Raji (cell line): Measurements from ENCODE around the gene SLC16A7.

ENCODE experiments used
- POLR2A ChIP-seq: IDR thresholded peaks from 2 replicates; pipeline ENCODE4 v1.6.1; 2011; ENCODE audit warnings: low read depth, low read length, control low read depth; ENCODE audit not compliant: insufficient read depth

Gene SLC16A7

DNA sequence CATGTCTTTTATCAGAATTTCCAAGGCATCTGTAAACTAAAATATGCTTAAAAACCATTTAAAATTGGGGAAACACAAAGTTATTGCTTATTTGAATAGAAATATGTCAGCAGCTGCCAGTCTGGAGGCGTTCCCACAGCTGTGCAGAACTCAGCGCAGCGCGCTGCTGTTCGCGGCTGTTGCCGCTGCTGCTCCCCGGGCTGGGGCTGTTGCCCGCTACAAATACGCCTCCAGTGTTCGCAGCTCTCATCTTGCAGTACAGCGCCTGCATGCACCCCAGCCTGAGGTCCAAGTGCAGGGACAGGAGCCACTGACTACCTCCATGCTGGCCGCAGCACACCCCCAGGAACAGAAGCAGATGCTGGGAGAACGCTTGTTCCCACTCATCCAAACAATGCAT is 216.2 kb downstream of the SLC16A7 start:
- no peak for TF ChIP-seq POLR2A

DNA sequence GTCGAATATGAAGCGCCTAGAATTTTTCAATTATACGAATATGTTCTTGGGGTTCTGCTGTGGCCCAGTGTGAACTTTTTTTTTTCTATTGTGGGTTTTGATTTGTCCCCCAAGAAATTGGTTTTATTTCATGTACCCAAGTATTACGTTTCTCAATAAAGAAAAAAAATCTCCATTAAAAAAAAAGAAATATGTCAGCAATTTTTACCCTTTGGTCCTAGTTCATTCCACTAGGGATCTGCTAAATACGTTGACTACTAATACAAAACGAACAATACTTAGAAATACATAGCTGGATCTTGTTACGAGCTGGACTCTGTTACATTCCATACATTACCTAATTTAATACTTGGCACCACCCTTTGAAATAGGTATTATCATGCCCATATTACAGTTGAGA is 216.9 kb downstream of the SLC16A7 start:
- TF ChIP-seq POLR2A, result no peak

DNA sequence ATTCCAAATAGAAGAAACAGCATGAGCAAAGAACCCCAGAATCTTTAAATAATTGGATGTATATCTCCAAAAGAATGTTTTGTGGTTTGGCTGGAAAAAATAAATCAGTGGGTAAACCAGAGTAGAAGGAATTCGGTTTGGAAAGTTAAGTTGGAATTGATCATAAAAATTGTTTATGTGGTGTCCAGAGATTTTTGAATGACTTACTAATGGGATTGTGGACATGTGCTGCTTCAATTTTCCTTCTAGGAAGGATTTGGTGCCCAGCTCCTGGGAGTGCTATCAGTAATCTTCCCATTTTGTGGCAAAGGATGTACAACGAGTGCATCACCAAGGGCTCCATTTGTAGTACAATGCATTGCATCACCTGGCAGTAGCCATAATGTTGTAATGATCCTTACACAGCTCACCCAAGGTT is 224.8 kb downstream of the SLC16A7 start:
- no peak for TF ChIP-seq POLR2A

GRCh38 chr12:59823567-59823966 is 227.7 kb downstream of the SLC16A7 start:
- no peak for TF ChIP-seq POLR2A

DNA sequence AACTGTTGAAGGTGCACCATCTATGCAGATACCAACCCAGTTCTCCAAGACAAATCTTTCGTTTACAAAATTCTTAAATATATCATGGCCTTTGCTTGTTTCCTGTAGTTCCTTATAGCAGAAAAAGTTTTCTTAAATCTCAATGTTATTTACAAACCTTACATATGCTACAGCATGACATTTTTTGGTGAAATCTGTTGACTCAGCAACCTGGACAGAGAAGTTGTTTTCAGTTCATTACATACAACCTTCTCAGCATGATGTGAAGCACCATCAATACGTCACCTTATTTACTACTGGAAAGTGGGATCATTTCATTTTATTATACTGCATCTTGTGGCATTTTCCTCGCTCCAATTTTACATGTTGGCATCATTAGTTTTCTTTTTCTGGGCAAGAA is 231.9 kb downstream of the SLC16A7 start:
- TF ChIP-seq POLR2A, result no peak

DNA sequence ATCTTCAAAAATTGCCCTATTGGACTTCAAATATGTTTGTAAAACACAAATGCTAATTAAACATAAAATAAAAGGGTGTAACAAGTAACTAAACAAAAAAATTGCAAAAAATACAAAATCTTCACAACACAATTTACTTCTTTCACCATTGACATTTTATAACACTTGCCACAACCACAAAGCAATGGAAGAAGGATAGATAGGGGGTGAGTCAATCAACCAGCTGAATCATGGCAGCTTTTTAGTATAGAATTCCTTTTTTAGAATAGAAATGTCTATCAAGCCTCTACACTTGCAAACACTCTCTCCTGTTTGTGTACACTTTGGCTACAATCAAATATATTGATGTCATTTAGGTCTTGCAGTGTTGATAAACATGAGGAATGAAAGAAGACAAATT is 232.7 kb downstream of the SLC16A7 start:
- no peak for TF ChIP-seq POLR2A

GRCh38 chr12:59833408-59833807 is 237.6 kb downstream of the SLC16A7 start:
- TF ChIP-seq POLR2A, result no peak

DNA sequence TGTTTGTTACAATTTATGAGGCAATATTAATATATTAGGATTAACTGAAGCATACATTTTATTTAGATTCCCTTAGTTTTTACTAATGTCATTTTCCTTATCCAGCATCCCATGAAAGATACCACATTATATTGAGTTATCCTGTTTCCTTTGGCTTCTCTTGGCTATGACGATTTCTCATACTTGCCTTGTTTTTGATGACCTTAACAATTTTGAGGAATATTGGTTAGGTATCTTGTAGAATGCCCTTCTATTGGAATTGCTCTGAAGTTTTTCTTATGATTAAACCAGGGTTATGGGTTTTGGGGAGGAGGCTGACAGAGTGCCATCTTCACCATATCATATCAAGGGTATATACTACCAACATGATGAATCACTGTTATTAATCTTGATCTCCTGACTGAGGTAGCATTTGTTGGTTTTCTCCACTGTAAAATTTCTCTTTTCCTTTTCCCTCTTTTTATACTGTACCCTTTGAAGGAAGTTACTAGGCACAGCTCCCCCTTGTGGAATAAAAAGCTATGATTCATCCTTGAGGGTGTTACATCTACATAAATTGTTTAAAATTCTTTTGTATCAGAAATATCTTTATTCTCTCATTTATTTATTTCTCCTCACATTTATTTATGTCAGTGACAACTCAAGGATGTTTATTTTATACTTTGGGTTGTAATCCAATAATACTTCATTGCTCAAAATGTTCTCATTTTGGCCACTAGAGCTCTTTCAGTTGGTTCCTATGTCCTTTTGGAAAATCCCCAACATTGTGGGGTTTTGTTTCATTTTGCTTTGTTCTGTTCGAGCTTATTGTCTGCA is 239.0 kb downstream of the SLC16A7 start:
- no peak for TF ChIP-seq POLR2A
